GM19463 (cell line): ENCODE data around the gene OR5A2.
A peak's percentile ranks its signal among the peaks of the same experiment; 100 is the strongest.
"Not testable (repeated sequence)": the region's sequence is repeated elsewhere in the genome, so short reads cannot be mapped to it uniquely, and the experiment has no call there.

Source experiments
- ATAC-seq: cut with Tn5 transposase; IDR thresholded peaks from one replicate; pipeline ENCODE4 v1.9.1; 2021; ENCODE audit warnings: mild to moderate bottlenecking, moderate library complexity; ENCODE audit not compliant: unreplicated experiment

OR5A2 gene

DNA sequence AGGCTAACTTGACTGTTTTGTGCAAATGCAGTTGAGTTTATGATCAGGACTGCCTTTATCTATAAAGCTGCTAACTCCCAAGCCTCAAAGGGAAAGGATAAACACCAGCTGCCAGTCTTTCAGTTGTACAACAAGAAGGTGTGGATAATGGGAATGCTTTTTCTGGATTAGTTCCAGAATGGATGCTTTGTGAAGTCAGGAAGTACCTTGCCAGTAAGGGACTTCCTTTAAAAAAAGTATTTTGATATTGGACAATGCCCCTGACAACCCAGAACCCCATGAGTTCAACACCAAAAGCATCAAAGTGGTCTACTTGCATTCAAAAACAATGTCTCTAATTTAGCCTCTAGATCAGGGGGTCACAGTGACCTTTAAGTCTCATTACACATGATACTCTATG lies 32.0 kb downstream of the OR5A2 start:
- no peak for ATAC-seq

- peak; percentile 94 for ATAC-seq
Measured at GRCh38 chr11:59380263-59381059, 45.8 kb downstream of the OR5A2 start.

DNA sequence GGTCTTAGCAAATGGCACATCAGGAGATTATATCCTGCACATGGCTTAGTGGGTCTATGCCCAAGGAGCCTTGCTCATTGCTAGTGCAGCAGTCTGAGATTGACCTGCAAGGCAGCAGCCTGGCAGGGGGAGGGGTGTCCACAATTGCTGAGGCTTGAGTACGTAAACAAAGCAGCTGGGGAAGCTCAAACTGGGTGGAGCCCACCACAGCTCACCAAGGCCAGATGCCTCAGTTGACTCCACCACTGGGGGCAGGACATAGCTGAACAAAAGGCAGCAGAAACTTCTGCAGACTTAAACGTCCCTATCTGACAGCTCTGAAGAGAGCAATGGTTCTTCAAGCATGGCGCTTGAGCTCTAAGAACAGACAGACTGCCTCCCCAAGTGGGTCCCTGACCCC lies 53.9 kb downstream of the OR5A2 start:
- not testable (repeated sequence) for ATAC-seq

DNA sequence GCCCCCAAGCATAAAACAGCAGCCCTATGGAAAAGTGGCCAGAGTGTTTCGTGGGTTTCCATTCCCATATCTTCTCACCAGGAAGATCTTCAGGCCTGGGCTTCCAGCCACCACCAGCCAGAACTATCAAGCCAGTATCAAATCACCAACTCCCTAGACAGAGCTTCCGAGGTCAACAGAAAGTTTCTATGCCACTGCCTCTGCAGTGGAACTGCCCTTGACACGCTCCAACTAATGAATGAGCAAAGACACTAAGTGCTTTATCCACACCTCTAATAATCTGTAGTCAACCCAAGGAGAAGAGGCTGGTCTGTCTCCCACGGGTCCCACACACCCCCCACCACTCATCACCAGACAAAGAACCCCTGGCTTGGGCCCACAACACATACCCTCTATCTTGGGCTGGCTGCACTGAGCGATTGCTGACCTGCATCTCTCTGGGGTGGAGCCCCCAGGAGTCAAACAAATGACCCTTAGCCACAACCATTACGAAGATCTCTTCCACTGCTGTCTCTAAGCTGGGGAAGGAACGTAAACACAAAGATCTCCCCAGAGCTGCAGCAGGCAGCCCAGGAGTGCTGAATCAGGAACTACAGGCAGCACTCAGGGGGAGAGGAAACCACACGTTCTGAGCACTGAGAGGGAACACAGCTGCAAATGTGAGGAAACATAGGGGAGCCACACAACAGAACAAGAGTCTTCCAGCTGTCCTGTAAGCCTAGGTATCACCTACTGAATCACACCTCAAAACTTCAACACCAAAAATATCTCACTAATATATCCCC lies 57.8 kb downstream of the OR5A2 start:
- no peak for ATAC-seq
